GM12878 (cell line): Measurements from ENCODE around the gene DLG4.

ENCODE experiments used
- ATF7 ChIP-seq: fragments of 450-650 bp; IDR thresholded peaks from 2 replicates; pipeline ENCODE4 v1.6.1; 2016; ENCODE audit warnings: low read depth, mild to moderate bottlenecking
- NRF1 ChIP-seq: conservative IDR thresholded peaks from 2 replicates; pipeline ENCODE4 v1.6.1; 2011; ENCODE audit warnings: mild to moderate bottlenecking, low read depth, low read length, improper control_type of control experiment
- SREBF2 ChIP-seq: IDR thresholded peaks from 2 replicates; pipeline ENCODE4 v1.6.1; 2012; ENCODE audit warnings: mild to moderate bottlenecking, low read length
- TF ChIP-seq, protein P1 (sequence below), 3 experiments: IDR thresholded peaks in 2 of 3; conservative IDR thresholded peaks in 1 of 3; 2 replicates each; pipeline ENCODE4 v1.5.1; 2011; ENCODE audit warnings: low read depth in 3 of 3, low read length in 3 of 3, mild to moderate bottlenecking in 3 of 3, control low read depth in 2 of 3, moderate library complexity in 2 of 3, inconsistent platforms in 1 of 3, mixed read lengths in 1 of 3; ENCODE audit not compliant: control insufficient read depth in 2 of 3, insufficient read depth in 1 of 3; ENCODE audit errors: extremely low read depth in 1 of 3

DNA sequence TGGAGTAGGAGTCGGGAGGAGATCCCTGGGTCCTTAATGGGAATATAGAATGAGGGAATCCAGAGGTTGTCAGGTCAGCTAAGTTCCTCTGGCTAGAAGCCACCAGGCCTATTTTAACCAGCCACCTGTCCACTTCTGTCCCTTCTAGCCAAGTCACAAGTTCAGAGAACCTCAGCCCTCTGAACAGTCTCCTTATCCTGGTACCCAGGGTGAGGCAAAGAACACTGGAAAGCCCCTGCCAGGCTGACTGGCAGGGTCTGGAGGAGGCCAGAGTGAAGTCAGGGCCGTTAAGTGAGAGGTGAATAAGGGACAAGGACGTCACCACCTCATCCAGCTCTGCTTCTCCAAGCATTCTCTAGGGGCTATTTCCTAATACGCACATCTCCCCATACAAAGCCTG is 29.2 kb upstream of the DLG4 start:
- TF ChIP-seq, protein P1, sequence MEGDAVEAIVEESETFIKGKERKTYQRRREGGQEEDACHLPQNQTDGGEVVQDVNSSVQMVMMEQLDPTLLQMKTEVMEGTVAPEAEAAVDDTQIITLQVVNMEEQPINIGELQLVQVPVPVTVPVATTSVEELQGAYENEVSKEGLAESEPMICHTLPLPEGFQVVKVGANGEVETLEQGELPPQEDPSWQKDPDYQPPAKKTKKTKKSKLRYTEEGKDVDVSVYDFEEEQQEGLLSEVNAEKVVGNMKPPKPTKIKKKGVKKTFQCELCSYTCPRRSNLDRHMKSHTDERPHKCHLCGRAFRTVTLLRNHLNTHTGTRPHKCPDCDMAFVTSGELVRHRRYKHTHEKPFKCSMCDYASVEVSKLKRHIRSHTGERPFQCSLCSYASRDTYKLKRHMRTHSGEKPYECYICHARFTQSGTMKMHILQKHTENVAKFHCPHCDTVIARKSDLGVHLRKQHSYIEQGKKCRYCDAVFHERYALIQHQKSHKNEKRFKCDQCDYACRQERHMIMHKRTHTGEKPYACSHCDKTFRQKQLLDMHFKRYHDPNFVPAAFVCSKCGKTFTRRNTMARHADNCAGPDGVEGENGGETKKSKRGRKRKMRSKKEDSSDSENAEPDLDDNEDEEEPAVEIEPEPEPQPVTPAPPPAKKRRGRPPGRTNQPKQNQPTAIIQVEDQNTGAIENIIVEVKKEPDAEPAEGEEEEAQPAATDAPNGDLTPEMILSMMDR (IDR thresholded peaks at IDR 0.05 in 2 of 3, conservative IDR thresholded peaks at IDR 0.05 in 1 of 3; ENCODE audit: control insufficient read depth in 2 of 3, extremely low read depth in 1 of 3, insufficient read depth in 1 of 3, low read depth in 3 of 3, low read length in 3 of 3): no peak
- TF ChIP-seq NRF1: no peak
- no peak for TF ChIP-seq SREBF2
- TF ChIP-seq ATF7: no peak
